DMS114 treated with DMSO at 0.1 percent for 48 hours (cell line): Measurements from ENCODE around the gene TBX22.
"Not testable (repeated sequence)": the region's sequence is repeated elsewhere in the genome, so short reads cannot be mapped to it uniquely, and the experiment has no call there.

ENCODE experiments used
- DNase-seq: peaks from one replicate; lab custom pipeline; 2025; ENCODE audit not compliant: unreplicated experiment; lab: John Stamatoyannopoulos, UW

TBX22 gene

GRCh38 chrX:80014141-80014940 is at the start of gene TBX22:
TSS of gene TBX22 (plus strand) at chrX:80014753. CDS start at chrX:80022270, 7,517 bp downstream.
- DNase-seq, result no peak

DNA sequence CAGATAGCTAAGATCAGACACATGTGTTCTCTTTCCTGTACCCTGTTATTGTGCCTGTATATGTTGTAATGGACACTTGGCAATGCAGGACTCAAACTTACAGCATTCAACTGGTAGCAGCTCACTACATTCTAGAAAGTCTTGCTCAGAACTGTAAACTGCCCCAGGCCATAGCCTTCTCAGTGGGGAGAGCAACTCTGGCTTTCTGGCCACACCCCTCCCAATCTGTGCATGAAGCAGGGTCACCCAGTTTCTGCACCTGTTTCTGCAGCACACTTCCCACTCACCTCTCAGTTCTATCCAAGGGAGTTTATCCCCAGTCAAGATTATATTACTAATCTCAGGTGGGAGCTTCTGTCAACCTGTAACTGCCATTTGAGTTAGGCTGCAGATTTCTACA is 38.9 kb upstream of the TBX22 start:
- no peak for DNase-seq

GRCh38 chrX:80004458-80004857 is 10.1 kb upstream of the TBX22 start:
- DNase-seq, result no peak

DNA sequence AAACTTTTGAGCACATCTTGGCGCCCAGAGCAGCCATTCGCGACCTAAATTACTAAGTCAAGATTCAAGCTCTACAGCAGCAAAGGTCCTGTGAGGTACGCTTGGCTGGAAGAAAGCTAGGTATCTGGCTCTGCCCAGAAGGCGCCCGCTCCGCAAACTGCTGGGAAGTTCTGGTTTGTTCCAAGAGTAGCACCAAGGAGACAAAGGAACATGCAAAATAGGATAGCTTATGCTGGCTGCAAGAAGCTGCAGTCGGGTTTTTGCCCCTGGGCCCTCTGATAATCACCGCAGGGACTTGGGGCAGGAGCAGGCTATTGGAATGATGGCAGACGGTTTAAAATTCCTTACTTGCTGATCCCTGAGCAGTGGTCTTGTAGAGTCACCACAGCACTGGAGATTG is 3.0 kb upstream of the TBX22 start:
- no peak for DNase-seq

DNA sequence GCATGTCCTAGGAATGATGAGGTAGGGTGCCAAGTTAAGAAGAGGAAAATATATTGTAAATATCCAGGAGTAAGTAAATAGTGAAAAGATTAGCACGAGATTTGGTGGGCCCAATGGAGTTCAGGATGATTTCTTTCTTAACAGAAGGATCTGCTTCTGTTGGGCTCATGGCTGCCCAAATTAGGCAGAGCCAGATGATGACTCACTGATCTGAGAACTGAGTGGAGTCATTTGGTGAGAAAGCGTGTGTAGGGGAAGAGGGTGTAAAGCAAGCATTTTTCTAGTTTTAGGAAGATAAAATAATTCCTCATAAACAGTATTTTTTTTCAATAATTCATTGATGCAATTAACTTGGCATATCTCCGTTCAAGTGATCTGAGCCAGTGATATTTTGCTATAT is 1.6 kb downstream of the TBX22 start:
- no peak for DNase-seq

DNA sequence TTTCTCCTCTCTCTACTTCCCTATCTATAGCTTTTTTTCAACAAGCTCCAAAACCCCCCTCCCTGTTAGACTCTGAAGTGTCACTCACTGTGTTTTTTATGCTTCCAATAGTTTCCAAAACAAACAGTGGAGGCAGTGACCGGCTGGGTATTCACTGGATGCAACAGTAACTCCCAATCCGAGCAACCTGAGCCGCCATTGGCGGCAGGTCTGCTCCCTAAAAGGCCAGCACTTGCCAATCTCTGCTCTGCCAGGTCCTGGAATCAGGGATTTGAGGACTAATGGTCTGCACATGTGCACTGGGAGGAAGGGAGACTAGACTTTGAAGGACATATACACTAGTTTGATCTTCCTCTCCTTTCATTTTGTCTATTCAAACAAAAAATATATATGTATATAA is 7.1 kb downstream of the TBX22 start:
- DNase-seq, result no peak

DNA sequence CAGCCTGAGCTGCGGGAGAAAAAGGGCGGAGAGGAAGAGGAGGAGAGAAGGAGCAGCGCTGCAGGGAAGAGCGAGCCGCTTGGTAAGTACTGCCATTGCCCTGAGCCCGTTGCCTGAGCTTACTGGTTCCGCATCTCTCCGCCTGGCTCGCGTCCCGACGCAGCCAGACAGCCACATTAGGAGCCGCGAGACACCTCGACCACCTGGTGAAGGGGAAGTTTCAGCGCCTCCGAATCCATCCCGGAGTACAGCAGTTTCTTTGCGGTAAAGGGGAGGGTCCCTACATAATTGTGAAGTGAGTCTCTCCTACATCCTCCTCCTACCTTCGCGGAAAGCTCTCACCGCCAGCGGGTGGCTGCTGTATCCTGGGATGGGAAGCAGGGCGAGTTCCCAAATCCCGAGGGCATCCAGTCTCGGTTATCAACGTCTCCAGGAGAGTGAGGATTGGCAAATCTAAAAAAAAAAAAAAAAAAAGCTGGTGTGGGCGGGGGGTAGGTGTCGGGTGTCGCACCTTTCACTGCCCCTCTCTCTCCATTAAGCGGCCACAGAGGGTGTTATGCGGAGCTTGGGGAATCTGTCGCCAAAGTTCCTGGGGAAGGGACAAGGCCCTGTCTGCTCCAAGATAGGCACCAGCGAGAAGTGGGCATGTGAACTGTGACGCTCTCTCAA is 7.9 kb downstream of the TBX22 start:
- no peak for DNase-seq

- DNase-seq, result no peak
Measured at GRCh38 chrX:80026116-80026515, 11.6 kb downstream of the TBX22 start.

- not testable (repeated sequence) for DNase-seq
Measured at GRCh38 chrX:80066156-80066555, 51.6 kb downstream of the TBX22 start.

DNA sequence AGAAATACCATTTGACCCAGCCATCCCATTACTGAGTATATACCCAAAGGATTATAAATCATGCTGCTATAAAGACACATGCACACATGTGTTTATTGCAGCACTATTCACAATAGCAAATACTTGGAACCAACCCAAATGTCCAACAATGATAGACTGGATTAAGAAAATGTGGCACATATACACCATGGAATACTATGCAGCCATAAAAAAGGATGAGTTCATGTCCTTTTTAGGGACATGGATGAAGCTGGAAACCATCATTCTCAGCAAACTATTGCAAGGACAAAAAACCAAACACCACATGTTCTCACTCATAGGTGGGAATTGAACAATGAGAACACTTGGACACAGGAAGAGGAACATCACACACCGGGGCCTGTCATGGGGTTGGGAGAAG is 61.1 kb downstream of the TBX22 start:
- not testable (repeated sequence) for DNase-seq
